ENCODE results near the gene KCNH3. TPM values are rescaled to one million over a fixed set of nuclear protein-coding genes. Genes with fewer than 3 reads are reported as not detected.

The KCNH3 gene
- total and polyA plus RNA-seq, 9 donors: 0.13 to 5.9 (median 0.72) TPM; not detected in 2

DNA sequence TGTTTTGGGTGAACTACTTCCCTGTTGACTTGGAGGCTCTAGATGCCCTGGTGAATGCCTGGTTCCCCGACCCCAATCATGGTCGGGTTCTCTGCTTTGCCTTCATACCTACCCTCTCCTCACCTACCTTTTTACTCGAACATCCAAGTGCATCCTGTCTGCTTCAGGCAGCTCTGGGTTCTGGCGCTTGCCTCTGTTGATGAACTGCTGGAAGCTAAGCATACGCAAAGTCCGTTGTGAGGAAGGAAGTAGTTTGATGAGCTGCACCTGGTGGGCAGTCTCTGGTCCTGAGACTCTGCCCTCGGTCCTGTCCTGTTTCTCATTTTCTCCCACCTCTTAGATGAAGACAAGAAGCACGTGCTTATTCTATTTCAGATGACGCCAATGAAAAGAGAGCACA is 13.6 kb downstream of the KCNH3 start:
- Histone ChIP-seq H3K4me1 (ENCODE audit: insufficient read depth) (peaks cover 9% of the 10 kb centered on the region), H3K9me3 (no peaks in the 10 kb centered on the region), H3K36me3 (no peaks in the 10 kb centered on the region), H3K27ac (no peak overlapping the region), H3K27me3 (no peaks in the 10 kb centered on the region), H3K4me3 (no peak overlapping the region)
- 33 to 37% (median 35%) methylated on average over 9 of the region's 9 CpGs for WGBS, 3 donors
- no peak for TF ChIP-seq EP300 (IDR thresholded peaks at IDR 0.05)
- TF ChIP-seq, protein P1, sequence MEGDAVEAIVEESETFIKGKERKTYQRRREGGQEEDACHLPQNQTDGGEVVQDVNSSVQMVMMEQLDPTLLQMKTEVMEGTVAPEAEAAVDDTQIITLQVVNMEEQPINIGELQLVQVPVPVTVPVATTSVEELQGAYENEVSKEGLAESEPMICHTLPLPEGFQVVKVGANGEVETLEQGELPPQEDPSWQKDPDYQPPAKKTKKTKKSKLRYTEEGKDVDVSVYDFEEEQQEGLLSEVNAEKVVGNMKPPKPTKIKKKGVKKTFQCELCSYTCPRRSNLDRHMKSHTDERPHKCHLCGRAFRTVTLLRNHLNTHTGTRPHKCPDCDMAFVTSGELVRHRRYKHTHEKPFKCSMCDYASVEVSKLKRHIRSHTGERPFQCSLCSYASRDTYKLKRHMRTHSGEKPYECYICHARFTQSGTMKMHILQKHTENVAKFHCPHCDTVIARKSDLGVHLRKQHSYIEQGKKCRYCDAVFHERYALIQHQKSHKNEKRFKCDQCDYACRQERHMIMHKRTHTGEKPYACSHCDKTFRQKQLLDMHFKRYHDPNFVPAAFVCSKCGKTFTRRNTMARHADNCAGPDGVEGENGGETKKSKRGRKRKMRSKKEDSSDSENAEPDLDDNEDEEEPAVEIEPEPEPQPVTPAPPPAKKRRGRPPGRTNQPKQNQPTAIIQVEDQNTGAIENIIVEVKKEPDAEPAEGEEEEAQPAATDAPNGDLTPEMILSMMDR (IDR thresholded peaks at IDR 0.05): no peak
- TF ChIP-seq POLR2A (IDR thresholded peaks at IDR 0.05): no peak
- intact Hi-C loops (cut with DNase I): no loop called here
- DNase-seq: no peak

DNA sequence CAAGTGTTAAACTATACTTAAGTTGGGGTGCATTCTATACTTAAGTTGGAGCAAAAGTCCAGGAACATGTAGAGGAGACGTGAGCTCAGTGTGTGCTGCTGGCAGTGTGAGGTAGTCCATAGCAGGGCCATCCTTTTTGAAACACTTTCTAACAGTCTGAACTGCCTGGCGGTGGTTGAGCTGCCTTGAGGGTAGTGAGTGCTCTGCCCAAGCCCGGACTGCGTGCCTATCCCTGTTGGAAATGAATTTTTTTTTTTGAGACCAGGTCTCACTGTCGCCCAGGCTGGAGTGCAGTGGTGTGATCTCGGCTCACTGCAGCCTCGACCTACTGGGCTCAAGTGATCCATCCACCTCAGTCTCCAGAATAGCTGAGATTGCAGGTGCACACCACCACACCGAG is 14.1 kb downstream of the KCNH3 start:
- 84 to 87% (median 85%) methylated on average over 8 of the region's 8 CpGs for WGBS, 3 donors
- no peak for DNase-seq
- no peak overlapping the region for H3K27ac ChIP-seq
- intact Hi-C loops (cut with DNase I): no loop called here
- H3K4me1 ChIP-seq (ENCODE audit: insufficient read depth): peaks cover 9% of the 10 kb centered on the region
- H3K27me3 ChIP-seq: no peaks in the 10 kb centered on the region
- no peaks in the 10 kb centered on the region for H3K9me3 ChIP-seq
- TF ChIP-seq EP300 (IDR thresholded peaks at IDR 0.05) (no peak), POLR2A (IDR thresholded peaks at IDR 0.05) (no peak)
- TF ChIP-seq, protein P1 (IDR thresholded peaks at IDR 0.05): no peak
- H3K4me3 ChIP-seq: no peak overlapping the region
- no peaks in the 10 kb centered on the region for H3K36me3 ChIP-seq

DNA sequence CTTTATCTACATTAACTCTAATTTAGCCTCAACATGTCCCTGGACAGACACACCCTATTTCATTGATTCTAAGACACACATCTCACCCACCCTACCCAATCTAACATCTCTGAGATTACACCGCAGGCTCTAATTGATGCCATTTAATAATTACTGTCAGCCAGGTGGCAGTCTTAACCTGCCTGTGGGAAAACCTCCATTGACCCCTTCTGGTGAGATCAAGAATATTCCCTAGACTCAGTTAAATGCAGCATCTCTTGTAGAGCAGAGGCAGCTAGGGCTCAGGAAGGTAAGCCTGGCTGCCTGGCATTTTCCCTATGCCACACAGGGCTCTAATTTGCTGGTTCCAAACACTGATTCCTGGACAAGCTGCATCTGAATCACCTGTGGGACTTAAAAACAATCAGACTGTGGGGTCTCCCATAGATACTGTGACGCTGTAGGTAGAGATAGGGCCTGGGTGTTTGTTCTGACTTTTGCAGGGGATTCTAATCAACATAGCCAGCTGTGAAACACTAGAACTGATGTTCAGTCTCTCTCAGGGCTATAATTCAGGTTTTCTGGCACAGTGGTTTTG is 14.8 kb downstream of the KCNH3 start:
- Histone ChIP-seq H3K4me3 (no peak overlapping the region), H3K4me1 (ENCODE audit: insufficient read depth) (peaks cover 8% of the 10 kb centered on the region), H3K36me3 (no peaks in the 10 kb centered on the region), H3K27me3 (no peaks in the 10 kb centered on the region), H3K27ac (no peak overlapping the region), H3K9me3 (no peaks in the 10 kb centered on the region)
- no peak for DNase-seq
- TF ChIP-seq POLR2A (IDR thresholded peaks at IDR 0.05) (no peak), EP300 (IDR thresholded peaks at IDR 0.05) (no peak)
- TF ChIP-seq, protein P1 (IDR thresholded peaks at IDR 0.05): no peak
- intact Hi-C loops (cut with DNase I): no loop called here
- 60 to 70% (median 68%) methylated on average over 2 of the region's 2 CpGs for WGBS, 3 donors

DNA sequence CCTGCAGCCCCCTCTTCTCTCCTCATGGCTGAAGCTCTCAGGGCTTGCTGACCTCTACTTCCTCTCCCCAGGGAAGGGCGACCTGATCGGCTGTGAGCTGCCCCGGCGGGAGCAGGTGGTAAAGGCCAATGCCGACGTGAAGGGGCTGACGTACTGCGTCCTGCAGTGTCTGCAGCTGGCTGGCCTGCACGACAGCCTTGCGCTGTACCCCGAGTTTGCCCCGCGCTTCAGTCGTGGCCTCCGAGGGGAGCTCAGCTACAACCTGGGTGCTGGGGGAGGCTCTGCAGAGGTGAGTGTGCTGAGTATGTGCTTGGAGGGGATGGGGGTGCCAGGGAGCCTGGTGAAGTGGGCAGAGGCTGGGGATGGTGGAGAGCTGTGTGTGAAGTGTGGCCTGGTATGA is 15.4 kb downstream of the KCNH3 start:
- intact Hi-C loops (cut with DNase I): no loop called here
- TF ChIP-seq POLR2A (IDR thresholded peaks at IDR 0.05): no peak
- TF ChIP-seq, protein P1 (IDR thresholded peaks at IDR 0.05): no peak
- TF ChIP-seq EP300 (IDR thresholded peaks at IDR 0.05): no peak
- WGBS, 3 donors: 59 to 67% (median 65%) methylated on average over 15 of the region's 15 CpGs

More for the DNA sequence above, 15.4 kb downstream of the KCNH3 start:
- H3K36me3 ChIP-seq: no peaks in the 10 kb centered on the region
- no peak overlapping the region for H3K4me3 ChIP-seq
- H3K9me3 ChIP-seq: no peaks in the 10 kb centered on the region
- H3K27me3 ChIP-seq: no peaks in the 10 kb centered on the region
- no peak for DNase-seq
- H3K27ac ChIP-seq: no peak overlapping the region
- H3K4me1 ChIP-seq (ENCODE audit: insufficient read depth): peaks cover 3% of the 10 kb centered on the region
